Islet precursor cell (in vitro differentiated cells): ENCODE measurements around the gene LIPK.
A peak's percentile ranks its signal among the peaks of the same experiment; 100 is the strongest.
"Not testable (repeated sequence)": the region's sequence is repeated elsewhere in the genome, so short reads cannot be mapped to it uniquely, and the experiment has no call there.

Source experiments
- DNase-seq: peaks from one replicate; pipeline ENCODE4 v3.0.0-alpha.2; 2018

The LIPK gene, protein sequence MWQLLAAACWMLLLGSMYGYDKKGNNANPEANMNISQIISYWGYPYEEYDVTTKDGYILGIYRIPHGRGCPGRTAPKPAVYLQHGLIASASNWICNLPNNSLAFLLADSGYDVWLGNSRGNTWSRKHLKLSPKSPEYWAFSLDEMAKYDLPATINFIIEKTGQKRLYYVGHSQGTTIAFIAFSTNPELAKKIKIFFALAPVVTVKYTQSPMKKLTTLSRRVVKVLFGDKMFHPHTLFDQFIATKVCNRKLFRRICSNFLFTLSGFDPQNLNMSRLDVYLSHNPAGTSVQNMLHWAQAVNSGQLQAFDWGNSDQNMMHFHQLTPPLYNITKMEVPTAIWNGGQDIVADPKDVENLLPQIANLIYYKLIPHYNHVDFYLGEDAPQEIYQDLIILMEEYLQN

DNA sequence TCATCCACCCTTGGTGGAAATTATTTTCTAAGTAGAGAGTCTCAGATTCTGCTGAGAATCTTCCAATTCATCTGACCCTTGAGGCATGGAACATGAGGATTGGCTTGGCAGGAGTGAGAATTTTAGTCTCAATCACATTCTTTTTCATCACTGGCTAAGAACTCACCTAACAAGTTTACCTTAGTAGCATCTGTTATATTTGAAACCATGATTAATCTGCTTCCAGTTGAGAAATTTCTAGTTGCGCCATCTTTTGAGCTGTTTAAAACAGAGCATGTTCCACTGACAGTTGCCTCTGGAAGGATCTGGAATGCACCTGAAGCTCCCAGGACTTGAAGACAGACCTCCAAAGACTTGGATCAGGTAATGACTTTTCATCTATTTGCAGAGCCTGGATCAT lies at the start of gene LIPK:
Gene LIPK, plus strand, starts transcription at position 292 of the 400 bp plus-strand sequence. CDS start 18,295 bp downstream, outside the sequence.
- no peak for DNase-seq

DNA sequence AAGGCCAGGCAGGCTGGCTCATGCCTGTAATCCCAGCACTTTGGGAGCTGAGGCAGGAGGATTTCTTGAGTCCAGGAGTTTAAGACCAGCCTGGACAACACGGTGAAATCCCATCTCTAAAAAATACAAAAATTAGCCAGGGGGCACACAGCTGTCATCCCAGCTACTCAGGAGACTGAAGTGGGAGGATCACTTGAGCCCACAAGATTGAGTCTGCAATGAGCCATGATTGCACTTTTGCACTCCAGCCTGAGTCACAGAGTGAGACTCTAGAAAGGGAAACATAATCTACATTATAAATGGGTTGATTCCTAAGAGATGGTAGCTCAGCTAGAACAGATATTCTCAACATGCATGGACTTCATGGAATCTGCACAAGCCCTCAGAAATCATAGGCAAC lies 48.1 kb upstream of the LIPK start:
- no peak for DNase-seq

DNA sequence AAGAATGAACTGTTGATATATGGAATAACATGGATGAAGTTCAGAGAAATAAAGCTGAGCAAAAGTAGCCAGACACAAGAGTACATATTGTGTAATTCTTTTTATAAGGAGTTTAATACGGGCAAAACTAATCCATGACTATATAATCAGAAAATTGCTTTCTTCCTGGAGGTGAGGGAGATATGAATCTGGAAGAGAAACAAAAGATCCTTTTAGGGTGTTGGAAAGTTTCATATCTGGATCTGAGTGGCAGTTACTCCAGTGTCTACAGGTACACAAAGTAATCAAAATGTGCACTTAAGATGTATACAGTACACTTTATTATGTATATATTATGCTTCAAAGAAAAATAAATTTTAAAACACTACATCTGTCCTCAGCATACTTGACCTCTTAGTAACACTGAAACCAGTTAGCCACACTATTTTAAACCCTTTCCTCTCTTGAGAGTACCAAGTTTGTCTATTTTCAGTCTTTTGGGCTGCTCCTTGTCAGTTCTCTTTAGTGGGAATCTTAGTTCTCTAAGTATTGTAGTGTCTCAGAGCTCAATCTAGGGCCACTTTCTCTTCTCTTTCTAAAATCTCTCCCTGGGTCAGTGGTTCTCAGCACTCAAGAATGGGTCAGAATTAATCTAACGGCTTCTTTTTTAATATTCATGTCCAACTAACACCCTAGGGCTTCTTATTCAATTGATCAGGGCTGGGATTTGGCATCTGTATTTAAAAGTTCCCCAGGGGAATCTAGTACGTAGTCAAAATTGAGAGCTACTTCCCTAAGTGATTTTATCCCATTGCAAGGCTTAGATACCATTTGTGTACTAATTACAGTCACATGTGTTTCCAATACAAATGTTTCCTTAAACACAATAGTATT lies 46.1 kb upstream of the LIPK start:
- no peak for DNase-seq

DNA sequence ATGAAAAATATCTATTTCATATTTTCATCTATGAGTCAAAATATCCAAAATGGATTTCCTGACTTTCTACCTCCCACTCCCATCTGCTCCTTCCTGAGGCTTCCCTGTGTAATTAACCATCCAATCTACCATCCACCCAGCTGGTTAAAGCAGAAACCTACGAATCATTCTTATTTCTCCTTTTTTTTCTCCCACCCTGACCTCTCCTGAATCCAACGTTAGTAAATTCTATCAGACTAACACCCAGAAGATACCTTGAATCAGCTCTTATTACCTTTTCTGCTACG lies 45.5 kb upstream of the LIPK start:
- no peak for DNase-seq

DNA sequence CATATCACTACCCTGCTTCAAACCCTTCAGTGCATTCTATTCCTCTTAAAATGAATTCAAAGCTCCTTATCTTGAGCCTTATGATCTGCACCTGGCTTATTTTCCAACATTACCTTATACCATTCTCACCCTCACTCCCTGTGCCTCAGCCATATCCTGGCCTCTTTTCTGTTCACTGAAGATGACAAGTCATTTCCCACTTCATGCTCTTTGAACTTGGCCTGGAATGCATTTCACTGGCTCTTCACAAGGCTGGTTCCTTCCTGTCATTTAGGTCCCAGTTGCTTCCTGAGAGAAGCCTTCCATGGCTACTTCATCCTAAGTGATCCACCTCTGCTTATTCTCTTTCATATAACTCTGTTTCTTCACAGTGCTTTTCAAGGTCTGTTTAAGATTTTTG lies 45.0 kb upstream of the LIPK start:
- no peak for DNase-seq

DNA sequence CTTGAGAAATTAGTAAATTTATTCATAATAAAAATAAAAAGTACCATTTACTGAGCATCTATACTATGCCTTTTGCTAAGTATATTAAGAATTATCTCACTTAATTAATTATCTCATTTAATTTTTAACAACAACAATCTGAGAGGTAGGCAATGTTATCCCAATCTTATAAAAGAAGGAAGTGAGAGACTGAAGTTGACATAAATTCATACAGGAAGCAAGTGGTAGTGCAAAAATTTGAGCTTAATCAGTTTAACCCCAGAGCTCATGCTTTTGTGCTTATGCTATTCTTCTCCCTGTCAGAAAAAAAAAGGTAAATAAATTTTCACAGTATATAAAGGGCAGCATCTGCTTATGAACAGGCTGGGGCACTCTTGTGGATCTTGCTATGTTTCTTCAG lies 44.5 kb upstream of the LIPK start:
- no peak for DNase-seq

DNA sequence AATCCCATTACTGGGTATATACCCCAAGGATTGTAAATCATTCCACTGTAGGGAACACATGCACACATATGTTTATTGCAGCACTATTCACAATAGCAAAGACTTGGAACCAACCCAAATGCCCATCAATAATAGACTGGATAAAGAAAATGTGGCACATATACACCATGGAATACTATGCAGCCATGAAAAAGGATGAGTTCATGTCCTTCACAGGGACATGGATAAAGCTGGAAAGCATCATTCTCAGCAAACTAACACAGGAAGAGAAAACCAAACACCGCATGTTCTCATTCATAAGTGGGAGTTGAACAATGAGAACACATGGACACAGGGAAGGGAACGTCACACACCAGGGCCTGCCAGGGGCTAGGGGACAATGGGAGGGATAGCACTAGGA lies 42.9 kb upstream of the LIPK start:
- not testable (repeated sequence) for DNase-seq

DNA sequence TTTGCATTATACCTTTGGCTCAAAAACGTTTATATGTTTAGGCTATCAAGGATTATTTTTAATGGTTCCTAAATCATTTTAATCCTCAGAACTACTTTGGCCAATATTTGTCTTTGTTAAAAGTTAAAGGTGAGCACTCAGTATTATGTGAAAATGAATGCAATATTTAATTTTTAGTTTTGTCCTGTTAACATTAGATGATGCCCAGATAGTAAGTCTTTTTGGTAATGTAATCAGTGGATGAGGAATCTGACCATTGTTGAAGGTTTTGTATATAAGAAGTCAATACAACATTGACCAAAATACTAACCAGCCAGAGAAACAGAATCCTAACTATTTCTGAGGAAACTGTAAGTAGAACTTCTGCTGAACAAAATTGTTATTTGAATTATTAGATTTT lies 41.9 kb upstream of the LIPK start, which contains the start of gene LIPF:
Gene LIPF, plus strand, starts transcription at position 301 of the 400 bp plus-strand sequence. CDS start 2,856 bp downstream, outside the sequence.
- DNase-seq, result no peak

DNA sequence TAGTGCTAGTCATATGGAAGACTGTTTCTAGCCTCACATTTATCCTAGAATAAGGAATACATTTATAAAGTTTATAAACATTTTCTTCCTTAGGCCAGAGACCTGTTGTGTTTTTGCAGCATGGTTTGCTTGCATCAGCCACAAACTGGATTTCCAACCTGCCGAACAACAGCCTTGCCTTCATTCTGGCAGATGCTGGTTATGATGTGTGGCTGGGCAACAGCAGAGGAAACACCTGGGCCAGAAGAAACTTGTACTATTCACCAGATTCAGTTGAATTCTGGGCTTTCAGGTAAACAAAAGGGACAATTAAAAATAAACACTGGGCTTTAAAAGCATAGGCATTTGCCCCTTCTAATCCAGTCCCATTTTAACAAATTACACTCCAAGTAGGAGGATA lies 37.6 kb upstream of the LIPK start:
- no peak for DNase-seq

DNA sequence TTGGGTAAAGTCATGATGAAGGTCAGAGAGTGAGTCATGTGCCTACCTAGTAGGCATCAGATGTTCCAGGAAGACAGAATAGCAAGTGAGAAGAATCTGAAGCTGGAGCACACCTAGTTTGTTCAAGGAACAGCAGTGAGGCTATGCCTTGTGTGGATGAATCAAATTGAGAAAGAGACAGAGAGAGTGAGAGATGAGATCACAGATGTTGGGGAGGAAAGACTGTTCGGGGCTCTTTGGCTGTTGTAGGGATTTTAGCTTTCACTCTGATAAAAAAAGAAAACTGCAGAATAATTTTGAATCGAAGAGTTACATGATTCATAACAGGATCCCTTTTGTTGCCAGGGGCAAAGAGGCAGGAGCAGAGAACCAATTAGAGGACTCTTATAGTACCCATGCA lies 35.6 kb upstream of the LIPK start:
- no peak for DNase-seq

DNA sequence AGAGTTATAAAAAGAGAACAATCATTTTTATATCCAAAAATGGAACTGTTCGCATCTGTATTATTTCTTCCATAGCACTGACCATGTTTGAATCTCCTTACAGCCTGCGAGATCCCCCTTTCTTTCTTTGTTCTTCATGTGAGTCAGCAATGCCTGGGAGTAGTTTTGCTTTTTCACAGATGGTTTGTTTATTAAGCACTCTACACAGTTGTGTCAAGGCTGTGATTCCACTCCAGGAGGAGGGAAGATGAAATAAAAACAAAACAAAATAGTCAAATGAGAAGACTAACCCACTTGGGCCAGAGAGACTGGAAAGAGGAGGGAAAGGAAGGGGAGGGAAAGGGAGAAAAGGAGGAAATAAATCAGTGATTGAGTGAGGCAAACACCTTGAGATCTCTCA lies 34.0 kb upstream of the LIPK start:
- no peak for DNase-seq

DNA sequence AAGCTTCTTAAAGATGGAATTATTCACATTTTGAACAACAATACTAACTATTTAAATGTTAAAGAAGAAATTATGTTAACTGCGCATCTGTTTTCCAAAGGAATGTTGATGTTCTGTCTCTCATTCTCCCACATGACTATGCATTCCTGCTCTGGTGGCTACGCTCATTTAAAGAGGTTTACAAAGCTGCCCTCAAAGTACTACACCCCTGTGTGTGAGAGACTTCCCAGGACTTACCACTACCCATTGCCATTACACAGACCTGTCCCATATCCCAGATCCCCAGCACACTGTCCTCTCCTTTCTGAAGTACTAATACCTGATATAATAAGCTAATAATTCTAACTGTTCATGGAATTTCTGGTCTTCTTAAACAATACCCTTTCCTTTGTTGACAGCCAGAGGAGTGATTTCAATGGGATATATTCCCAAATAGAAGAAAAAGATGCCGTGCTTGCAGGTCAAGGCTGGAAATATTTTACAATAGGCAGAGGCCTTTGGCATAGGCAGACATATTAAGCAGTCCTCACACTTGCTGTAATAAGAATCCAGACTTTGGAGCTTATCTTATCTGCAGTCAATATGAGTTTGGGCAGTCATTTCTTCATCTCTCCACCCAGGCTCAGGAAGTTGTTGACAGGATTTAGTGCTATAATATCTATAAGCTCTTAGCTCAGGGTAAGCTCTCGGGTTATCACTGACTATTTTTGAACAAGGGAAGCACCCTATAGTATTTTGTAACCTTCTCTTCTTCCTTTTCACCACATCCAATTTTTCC lies 29.6 kb upstream of the LIPK start:
- DNase-seq, result no peak

DNA sequence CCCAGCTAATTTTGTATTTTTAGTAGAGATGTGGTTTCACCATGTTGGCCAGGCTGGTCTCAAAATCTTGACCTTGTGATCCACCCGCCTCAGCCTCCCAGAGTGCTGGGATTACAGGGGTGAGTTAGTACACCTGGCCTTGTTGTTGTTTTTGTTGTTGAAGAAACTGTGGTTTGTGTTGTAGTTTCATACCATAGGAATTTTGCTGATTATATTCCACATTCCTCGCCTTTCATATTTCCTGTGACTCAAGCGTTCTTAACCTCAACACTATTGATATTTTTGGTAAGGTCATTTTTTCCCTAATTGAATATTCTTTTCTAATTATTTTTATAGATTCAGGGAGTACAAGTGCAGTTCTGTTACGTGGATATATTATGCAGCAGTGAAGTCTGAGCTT lies 25.1 kb upstream of the LIPK start:
- no peak for DNase-seq

DNA sequence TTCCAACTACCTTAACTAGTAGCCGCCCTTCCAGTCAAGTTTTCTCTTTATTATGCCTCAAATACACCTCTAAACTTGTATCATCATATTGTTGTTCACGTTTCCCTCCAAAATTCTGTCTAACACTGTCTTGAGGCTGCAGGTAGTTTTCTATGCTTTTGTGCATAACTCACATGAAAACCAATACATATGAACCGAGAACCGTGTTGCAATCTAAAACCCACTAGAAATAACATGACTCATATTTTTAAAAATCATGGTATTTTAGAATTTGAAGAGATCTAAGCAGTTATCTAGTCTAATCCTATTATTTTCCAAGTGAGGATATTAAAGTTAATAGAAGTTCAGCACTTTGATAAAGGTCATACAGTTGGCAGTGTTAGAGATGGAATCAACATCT lies 23.6 kb upstream of the LIPK start:
- DNase-seq, result no peak

DNA sequence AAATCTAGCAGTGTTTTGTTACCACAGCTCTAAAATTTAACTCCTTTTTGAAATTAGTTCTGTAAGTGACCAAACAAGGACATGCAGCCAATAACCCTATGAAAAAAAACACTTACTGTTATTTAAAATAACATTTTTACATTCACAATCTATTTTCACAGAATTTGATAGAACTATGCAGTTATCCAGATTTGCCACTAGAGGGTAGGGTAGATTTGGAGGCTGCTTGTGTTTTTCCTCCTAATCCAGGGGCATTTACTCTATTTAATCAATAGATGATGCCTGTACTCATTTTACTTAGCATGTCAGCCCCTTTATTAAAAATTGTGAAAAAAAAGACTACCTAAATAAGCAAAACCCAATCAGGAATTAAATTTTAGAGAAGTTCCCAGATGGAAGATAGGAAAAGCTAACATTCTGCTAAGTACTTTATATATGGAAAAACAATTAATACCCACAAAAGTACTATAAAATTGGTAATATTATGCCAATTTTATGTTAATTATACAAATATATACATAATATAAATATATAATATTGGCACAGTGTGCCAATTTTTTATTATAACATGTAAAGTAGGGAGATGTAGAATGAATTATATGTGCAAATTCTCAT lies 18.1 kb upstream of the LIPK start:
- no peak for DNase-seq

DNA sequence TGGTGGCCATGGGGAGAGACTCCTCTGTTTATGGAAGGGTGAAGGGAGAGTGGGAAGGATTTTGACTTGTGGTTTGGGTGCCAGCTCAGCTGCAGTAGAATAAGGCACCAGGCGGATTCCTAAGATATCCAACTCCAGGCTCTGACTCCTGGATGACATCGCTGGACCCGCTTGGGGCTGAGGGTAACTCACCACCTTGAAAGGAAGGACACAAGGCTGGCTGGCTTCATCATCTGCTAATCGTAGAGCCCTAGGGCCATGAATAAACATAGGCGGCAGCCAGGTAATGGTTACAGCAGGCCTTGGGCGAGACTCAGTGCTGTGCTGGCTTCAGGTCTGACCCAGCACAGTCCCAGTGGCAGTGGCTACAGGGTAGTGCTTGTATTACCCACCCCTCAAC lies 16.7 kb upstream of the LIPK start:
- DNase-seq, result peak; percentile 81

DNA sequence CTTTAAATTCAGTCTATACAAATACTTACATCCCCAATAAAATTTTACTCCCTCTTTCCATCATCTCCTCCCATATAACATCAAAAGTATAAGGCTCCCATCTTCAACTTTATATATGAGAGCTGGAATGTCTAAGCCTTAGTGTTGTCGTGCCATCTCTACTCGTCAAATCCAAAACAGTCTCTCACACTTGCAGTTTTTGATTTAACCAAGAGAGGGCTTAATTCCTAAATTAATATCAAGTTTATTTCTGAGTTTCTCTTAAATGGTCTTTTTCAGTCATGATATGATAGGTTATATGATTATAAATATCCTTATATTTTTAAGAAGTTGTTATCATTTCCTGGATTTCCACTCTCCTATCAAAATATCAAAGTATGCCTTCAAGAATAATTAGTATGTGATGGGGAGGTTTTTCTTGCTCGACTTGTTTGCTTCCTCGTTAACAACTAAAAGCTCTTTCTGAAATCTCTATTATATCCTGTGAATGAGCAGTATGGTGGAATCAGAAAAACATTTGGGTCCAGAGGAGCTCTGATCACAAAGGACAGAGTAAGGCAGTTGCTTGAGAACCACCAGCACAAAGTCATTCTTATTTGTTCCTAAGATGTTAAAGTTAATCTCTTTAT lies 12.5 kb upstream of the LIPK start:
- no peak for DNase-seq

DNA sequence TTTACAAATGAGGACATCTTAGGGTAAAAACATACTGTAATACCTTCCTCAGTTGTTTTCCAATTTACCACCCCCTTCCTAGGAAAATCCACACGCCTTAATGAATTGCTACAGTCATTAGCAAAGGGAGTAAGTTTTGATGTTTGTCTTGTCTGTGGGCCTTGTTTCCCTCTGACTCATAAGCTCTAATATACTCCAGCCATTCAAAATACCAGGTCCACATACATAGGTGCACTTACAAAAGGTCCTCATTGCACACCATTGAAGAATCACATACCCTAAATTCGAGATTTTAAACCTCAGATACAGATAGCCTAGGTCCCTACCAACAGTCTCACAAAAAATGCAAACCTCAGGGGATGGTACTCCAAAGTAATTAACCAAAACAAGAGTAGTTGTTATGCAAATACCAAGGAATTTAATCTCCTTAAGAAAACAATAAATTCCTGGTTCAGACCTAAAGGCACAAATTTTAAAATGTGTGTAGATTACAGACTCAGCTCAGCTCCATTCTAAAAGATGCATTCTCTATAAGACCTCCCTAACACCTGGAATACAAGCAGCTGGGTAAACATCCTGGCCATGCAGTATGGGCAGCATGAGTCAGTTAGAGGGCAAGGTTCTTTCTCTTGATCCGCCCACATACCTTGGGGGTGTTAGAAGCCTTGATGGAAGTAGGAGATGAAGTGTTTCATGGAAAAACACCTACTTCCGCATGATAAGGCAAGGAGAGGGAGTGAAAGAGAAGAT lies 3.0 kb upstream of the LIPK start:
- peak; percentile 86 for DNase-seq

DNA sequence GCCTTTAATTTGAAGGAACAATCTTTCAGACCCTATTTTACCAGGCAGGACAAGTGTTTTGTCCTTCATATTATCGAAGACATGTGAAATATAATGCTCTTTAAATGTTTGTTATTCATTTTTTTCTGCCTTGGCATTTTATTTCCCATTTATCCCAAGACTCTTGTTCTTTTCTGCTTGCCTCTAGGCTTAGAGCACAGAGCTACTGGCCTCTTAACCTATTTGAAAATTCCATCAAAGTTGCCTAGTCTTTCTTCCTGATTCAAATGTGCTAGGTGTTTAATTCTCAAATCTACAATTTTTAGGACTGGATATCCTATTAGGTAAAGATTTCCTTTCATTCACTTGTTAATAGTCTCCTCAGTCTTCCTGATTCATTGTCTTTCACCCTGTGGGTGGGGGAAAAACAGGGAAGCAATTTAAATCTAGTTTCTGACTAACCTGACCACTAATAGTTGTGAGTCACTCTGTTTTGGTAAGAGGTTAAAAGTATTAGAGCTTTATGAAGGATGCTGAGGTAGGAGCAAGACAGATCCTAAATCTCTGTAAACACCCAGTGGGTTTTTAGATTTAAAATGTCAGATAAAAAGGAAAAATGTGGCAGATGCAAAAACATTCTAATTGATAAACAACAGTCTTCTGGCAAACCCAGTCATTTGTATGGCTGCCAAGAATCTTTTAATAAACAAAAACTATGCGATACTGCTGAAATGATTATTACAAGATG lies 1.5 kb downstream of the LIPK start:
- no peak for DNase-seq

DNA sequence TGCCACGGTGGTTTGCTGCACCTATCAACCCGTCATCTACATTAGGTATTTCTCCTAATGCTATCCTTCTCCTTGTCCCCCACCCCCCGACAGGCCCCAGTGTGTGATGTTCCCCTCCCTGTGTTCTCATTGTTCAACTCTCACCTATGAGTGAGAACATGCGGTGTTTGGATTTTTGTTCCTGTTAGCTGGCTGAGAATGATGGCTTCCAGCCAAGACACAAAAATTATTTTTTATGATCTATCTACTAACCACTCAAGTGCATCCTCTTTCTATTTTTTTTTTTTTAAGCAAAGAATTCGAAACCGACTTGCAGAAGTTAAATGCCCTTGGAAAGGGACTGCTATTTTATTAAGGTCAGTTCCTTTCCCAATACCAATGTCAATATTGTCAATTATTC lies 3.3 kb downstream of the LIPK start:
- DNase-seq, result not testable (repeated sequence)

DNA sequence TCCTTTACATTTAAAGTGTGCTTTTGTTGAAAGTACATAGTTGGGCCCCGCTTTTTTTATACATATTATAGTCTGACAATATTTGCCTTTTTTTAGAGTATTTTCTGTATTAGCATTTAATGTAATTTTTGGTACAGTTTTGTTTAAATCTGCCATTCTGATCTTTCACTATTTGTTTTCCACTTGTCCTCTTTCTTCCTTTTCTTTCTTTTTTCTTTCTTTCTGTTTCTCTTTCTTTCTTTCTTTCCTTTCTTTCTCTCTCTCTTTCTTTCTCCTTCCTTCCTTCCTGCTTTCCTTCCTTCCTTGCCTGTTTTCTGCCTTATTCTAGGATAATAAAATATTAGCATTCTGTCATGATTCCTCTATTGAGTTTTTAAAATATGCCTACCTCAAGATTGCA lies 9.5 kb downstream of the LIPK start:
- no peak for DNase-seq
